GM06990 (cell line): ENCODE data around the gene SCG2.

Experiments used
- DNase-seq: peaks from one replicate; pipeline ENCODE4 v3.0.0-alpha.2; 2011; ENCODE audit not compliant: insufficient read length; ENCODE audit errors: extremely low read depth
- H3K27me3 ChIP-seq: replicated peaks from 2 replicates; pipeline ENCODE4 v1.6.0; 2011; ENCODE audit warnings: low read length; ENCODE audit not compliant: control insufficient read depth, insufficient read depth
- H3K36me3 ChIP-seq: 2 replicates; pipeline ENCODE4 v1.5.1; 2011; ENCODE audit warnings: low read length; ENCODE audit not compliant: control insufficient read depth, insufficient read depth
- H3K4me3 ChIP-seq: replicated peaks from 2 replicates; pipeline ENCODE4 v1.5.1; 2011; ENCODE audit warnings: low read depth, mild to moderate bottlenecking, control low read depth, low read length
- CTCF ChIP-seq: IDR thresholded peaks from 2 replicates; pipeline ENCODE4 v1.5.1; 2011; ENCODE audit warnings: low read length, control low read depth, mild to moderate bottlenecking, inconsistent platforms; ENCODE audit not compliant: insufficient read depth, poor library complexity, severe bottlenecking

The SCG2 gene

GRCh38 chr2:223558970-223559369 is 43.2 kb downstream of the SCG2 start:
- no peak for DNase-seq
- no peaks in the 10 kb centered on the region; the same call in 1 of the 2 replicates for H3K27me3 ChIP-seq
- H3K36me3 ChIP-seq, result no peaks in the 10 kb centered on the region
- no peak for TF ChIP-seq CTCF
- H3K4me3 ChIP-seq, result no peak overlapping the region

- no peaks in the 10 kb centered on the region; the same call in 1 of the 2 replicates for H3K27me3 ChIP-seq
- TF ChIP-seq CTCF, result no peak
- H3K36me3 ChIP-seq, result no peaks in the 10 kb centered on the region
- DNase-seq, result no peak
- no peak overlapping the region for H3K4me3 ChIP-seq
Observed at GRCh38 chr2:223554923-223555322, 47.2 kb downstream of the SCG2 start.

- no peak for DNase-seq
- Histone ChIP-seq H3K27me3 (no peaks in the 10 kb centered on the region), H3K36me3 (no peaks in the 10 kb centered on the region), H3K4me3 (no peak overlapping the region)
- no peak for TF ChIP-seq CTCF
Observed at GRCh38 chr2:223549215-223549614, 52.9 kb downstream of the SCG2 start.

GRCh38 chr2:223548194-223548593 is 54.0 kb downstream of the SCG2 start:
- DNase-seq, result no peak
- Histone ChIP-seq H3K36me3 (no peaks in the 10 kb centered on the region), H3K4me3 (no peak overlapping the region), H3K27me3 (no peaks in the 10 kb centered on the region)
- no peak for TF ChIP-seq CTCF
